Activated effector memory CD4-positive, alpha-beta T cell treated with anti-CD3 and anti-CD28 coated beads, Interleukin-2, amount 50 U/mL, for 16 hours (primary cell): ENCODE results near the gene CCDC177.

Experiments
- DNase-seq: peaks from one replicate; pipeline ENCODE4 v3.0.0-alpha.2; 2020

Gene CCDC177

DNA sequence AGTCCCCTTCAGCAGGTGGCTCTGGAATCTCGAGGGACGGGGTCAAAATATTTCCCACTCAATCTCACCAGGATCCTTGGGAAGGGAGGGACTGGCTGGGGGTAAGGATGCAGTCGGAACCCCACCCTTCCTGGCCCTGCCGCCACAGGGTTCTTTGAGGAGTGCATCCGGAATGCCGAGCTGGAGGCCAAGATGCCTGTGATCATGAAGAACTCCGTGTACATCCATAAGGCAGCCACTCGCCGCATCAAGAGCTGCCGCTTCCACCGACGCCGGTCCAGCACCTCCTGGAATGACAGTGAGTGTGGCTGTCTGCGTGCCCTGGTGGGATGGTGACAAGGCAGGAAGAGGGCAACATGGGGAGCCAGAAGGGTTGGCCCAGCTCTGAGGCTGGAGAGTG is 47.0 kb downstream of the CCDC177 start:
- DNase-seq = no peak

DNA sequence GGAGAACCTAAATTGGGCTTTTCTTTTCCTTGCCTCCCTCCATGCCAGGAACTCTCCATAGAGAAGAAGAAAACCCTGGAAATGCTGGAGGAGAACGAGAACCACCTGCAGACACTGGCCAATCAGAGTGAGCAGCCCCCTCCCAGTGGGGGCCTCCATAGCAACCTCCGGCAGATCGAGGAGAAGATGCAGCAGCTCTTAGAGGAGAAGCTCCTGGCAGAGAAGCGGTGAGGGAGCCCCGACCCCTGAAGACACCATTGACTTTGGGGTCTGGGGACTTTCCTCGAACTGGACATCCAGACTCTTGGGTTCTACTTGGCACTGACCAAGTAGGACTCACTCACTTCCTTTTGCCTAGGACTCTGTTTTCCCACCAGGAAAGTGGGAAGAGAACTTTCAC is 48.8 kb downstream of the CCDC177 start:
- DNase-seq = no peak

DNA sequence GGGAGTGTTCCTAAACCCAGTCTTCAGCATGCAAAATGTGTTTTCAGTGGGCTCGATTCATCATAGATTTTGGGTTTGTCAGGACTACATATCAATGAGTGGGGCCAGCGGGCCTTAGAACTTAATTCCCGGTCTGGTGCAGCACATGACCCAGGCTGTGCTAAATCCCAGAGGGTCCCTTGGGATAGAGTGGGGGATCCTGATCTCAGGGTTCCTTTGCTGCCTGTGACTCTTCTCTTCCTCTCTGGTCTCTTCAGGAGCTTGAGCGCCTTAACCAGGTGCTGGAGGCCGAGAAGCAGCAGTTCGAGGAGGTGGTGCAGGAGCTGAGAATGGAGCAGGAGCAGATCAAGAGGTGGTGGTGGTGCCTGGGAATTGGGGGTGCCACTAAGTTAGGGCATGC is 52.6 kb downstream of the CCDC177 start:
- no peak for DNase-seq
